NT2/D1 (cell line): ENCODE measurements around the gene SPATA2L.

Experiments
- YY1 ChIP-seq: IDR thresholded peaks from 2 replicates; pipeline ENCODE4 v1.6.1; 2011; ENCODE audit not compliant: insufficient read length, insufficient read depth
- ZNF274 ChIP-seq: IDR thresholded peaks from 2 replicates; pipeline ENCODE4 v1.6.1; 2011; ENCODE audit warnings: mild to moderate bottlenecking, low read depth, low read length

- TF ChIP-seq YY1, result no peak
- TF ChIP-seq ZNF274, result no peak
These were observed 47.7 kb downstream of the SPATA2L start for GRCh38 chr16:89653656-89654295.
